Hematopoietic multipotent progenitor cell treated with erythropoietin and hydrocortisone succinate and interleukin-3 and kit ligand, for 8 days (in vitro differentiated cells): ENCODE data around the gene GPC5.
"Not testable (repeated sequence)": the region's sequence is repeated elsewhere in the genome, so short reads cannot be mapped to it uniquely, and the experiment has no call there.

Source experiments
- DNase-seq: peaks from one replicate; pipeline ENCODE4 v3.0.0-alpha.2; 2015

Gene GPC5

DNA sequence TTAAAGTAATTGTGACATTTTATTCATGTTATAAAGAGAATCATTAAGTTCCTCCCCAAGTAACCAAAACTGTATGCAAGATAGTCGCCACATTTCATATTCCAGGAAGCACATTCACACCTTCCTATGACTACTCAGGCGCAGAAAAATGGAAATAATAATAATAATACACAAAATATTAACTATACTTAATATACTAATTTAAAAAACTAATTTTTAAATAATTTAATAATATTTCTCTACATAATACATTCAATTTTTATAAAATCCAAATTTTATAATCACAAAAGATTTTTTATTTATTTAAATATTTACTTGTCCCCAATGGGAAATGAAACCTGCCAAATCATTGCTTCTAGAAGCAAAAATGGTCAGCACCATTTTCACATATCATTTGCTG lies 1030.8 kb downstream of the GPC5 start:
- no peak for DNase-seq

DNA sequence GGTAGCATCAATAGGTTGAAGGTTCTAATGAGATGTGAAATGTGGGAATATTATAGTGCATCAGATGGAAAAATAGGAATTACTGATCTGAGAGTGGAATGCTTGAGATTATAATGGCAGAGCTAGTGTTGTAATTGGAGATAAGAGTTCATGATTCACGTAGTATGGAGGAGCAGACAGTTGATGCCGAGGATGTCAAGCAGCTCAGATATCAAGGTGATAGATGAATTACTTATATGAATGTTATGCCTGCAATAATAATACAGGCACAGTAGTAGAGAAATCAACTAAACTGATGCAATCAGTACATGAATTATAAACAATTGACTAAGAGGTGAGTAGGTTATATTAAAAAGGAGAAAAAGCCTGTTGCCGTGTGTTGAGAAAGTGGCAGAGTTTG lies 1035.0 kb downstream of the GPC5 start:
- no peak for DNase-seq

DNA sequence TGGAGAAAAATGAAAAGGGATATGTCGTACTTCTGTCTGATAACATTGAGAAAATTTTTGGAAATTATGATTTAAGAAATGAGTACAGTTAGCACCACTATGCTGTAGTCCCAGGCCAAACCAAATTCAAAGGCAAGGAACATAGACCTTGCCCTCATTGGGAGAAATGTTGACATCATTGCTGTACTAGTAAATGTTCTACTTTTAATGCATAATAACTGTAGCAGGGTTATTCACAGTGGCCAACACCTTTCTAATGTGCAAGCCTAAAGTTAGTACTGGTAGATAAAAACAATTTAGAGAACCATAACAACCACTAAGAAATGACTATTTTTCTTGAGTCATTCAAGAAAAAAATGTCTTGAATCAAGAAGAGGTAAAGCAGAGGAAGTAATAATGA lies 1035.5 kb downstream of the GPC5 start:
- DNase-seq: no peak

DNA sequence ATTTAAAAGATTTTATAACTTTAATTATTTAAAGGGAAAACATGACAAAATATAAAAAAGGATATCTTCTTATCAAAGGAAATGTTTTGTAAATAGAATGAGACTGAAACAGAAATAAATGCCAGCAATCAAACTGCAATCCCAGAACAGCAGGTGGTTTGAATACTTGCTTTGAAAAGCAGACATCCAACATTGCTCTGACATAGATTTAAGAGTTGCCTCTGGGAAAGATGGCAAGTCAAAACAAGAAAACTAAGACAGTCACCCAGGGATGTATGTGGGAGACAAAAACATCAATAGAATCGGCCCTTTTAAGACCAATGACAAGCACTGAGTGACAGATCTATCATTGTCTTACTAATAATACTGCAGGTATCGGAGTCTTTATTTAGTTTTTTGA lies 1038.5 kb downstream of the GPC5 start:
- DNase-seq: no peak

DNA sequence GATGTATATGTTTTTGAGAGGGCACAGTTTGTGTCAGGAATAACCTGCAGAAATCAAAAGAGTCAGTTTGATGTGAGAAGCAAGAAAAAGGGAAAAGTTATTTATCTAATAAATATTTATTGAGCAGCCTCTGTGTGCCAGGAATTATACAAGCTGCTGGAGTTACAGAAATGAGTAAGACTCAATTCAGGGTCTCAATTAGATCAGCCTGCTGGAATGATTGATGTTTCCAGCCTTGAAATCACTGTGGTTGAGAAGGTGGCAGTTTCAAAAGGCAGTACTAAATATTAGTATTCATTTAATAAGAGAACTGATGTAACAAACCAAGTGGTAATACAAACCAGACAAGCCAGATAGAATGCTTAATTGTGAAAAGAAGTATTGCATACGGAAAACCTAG lies 1045.8 kb downstream of the GPC5 start:
- DNase-seq: no peak

DNA sequence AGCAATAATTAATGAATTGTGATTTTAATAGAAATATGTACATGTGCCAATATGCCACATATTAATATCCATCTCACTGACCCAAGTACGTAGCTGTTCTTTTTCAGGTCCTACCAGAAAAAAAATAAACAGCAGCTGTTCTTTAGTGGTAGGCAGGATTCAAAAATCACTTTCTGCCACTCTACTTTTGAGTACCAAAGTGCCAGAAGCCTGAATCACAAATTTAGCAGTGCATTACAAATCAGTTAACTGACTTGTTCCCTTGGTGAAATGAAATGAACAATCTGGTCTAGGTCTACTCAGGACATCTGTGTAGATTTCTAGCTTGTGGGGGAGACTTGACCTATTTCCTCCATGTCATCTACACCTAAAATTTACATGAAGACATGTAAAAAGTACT lies 1052.6 kb downstream of the GPC5 start:
- DNase-seq: no peak

DNA sequence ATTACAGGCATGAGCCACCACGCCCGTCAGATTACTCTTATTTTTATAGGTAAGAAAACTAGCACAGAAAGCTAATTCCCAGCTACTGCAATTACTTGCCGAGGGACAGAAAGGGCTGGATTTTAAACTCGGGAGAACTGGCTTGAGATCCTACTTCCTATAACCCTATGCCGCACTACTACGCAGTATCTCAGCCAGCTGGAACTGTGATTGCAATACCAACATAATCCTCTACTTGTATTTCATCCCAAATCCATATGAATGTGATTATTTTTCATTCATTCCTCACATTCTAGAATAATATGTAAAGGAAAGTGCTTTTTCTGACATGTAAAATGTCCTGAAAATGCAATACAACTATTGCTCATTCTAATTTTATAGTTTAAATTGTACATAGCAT lies 1054.4 kb downstream of the GPC5 start:
- no peak for DNase-seq

DNA sequence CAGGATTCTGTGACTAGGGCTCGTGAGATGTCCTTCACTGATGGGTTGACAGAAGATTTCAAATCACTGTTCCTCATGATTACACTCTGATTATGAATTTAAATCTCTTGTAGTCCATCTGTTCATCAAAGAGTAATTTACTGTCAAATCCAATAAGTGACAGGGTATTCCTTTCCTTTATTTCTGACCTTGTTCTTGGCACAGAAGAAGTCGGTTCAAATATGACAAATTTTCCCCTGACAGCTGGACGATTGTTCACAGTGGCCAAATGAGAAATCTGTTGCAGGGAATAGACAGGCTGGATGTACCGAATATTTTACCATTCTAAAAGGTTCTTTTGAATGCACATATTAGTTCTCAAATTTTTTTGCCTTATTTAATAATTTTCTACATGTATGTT lies 1060.9 kb downstream of the GPC5 start:
- no peak for DNase-seq

DNA sequence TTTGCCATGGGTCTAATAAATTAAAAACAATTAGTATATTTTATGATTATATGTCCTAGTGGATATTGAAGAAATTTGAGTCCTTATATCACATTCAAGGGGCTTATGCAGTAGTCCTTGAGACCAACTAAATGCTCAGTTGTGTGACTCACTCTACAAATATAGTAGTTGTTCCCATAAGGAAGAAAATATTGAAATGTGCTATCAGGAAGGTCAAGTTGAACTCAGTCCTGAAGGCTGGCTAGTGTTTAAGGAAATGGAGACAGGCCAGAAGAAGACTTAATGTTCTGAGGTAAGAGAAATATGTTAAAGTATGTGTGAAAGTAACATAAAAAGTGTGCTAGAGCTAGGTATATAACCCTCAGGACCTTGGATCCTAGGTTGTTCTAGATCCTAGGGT lies 1062.1 kb downstream of the GPC5 start:
- no peak for DNase-seq

DNA sequence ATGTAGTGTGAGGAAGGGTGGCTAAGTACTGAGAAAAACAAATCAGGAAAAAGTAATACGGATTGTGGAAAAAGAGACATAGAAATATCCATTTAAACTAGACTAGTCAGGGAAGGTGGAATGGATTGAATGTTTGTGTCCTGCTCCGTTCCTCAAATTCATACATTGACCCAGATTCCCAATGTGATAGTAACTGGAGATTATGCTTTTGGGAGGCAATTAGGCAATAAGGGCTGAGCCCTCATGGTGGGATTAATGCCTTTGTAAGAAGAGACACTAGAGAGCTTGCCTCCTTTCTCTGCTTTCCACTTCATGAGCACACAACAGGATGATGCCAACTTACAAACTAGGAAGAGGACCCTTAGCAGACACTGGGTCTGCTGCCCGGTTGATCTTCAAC lies 1063.0 kb downstream of the GPC5 start:
- DNase-seq: no peak

DNA sequence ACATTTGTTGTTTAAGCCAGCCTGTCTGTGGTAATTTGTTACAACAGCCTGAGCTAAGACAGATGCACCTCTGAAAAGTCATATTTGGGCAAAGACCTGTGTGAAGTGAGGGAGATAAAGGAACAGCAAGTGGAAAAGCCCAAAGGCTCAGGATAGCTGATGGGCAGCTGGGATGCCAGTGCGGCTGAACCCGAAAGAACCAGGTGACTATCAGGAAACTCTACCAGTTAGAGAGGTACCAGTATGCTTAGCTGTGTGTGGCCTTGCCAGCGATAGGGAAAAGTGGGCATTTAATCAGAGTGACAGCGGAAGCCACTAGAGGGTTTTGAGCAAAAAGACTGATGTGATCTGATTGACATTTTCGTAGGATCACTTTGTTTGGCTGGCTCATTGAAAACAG lies 1063.4 kb downstream of the GPC5 start:
- no peak for DNase-seq

DNA sequence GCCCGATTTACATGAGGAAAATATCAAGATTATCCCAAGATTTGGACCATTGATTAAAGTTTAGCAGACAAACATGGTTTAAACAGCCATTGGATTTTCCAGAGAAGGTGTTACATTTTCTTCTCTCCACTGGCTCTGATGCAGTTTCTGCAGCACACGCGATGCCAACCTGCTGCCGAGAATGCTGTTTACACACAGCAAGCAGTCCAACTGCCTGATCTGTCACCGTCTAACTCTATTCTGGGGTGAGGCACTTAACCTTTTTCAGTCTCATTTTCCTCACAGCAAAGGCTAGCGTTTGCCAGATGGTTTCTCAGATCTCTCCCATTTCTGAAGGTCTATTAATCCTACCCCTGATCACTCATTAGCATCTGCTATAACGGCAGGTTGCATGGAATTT lies 1064.7 kb downstream of the GPC5 start:
- DNase-seq: no peak

DNA sequence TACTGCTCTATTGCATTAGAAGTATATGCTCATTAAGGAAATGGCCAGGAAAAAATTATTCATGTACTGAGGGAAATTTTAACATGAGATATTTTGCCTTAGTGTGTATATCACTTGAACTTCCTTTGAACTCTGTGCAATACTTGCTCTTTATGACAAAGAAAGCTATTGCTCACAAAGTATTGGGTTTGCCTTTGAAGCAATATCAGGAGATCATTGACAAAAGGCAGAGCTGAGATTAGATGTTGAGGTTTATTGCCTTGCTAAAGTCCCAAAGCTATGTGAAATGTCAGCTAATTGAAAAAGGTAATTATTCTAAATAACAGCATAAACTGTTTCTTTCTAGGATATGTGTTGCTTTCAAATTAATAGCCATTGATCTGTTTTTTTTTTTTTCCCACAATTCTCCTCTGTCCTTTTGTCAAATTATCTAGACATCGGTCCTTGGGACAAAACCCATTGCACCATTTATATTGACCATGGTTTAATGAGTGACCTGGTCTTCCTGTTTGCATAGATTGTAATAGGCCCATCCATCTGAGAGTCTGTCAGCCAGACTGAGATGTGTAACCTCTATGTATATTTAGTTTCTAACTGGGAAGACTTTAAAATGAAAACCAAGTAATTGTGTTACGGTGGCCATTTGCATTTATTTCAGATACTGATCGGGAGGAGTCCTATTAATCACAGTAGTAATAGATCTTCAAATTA lies 1075.5 kb downstream of the GPC5 start:
- no peak for DNase-seq

DNA sequence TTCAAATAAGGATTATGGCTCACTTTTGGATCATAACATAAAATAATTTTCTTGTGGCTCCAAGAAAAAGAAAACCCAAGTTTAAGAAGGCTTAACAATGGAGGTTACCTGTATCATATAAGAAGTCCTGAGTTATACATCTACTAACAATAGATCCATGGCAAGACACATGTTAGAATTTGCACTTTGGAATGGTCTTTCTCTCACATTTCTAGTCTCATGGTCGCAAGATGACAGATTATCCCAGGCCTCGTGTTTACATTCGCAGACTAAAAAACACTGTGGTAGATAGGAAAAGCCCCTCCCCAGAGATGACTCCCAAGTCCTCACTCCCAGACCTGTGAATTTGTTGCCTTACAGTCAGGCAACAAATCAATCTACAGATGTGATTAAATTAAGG lies 1082.0 kb downstream of the GPC5 start:
- DNase-seq: no peak

DNA sequence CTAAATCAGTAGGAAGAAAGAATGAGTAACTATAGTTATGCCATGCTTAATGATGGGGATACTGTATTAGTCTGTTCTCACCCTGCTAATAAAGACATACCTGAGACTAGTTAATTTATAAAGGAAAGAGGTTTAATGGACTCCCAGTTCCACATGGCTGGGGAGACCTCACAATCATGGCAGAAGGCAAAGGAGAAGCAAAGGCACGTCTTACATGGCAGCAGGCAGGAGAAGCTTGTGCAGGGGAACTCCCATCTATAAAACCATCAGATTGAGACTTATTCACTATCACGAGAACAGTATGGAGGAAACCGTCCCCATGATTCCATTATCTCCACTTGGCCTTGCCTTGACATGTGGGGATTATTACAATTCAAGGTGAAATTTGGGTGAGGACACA lies 1084.4 kb downstream of the GPC5 start:
- not testable (repeated sequence) for DNase-seq

DNA sequence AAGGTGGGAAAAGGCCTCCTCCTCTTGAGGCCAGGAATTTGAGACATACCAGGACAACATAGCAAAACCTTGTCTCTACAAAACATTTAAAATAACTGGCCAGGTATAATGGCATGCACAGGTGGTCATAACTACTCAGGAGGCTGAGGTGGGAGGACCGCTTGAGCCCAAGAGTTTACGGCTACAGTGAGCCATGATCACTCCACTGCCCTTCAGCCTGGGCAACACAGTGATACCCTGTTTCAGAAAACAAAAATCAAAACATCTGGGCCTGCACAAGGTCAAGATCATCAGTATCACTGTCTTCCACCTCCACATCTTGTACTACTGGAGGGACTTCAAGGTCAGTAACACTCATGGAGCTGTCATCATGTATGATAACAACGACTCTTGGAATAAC lies 1085.5 kb downstream of the GPC5 start:
- no peak for DNase-seq

DNA sequence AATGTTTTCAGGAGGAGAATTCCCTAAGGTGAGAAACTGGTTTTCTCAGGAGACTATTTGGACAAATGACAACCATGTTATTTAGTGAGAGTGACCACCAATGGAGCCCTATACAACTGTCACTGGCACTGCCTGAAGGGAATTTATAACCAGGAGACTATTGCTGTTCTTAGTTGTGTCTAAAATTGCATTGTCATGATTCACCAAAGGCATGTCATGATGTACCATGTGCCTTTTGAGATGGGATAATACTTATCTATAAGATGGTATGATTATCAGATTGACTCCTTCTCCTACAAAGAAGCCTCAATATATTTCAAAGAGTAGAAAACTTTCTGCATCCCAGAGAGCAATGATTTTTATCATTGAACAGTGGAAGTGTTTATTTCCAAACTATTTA lies 1088.8 kb downstream of the GPC5 start:
- DNase-seq: no peak

DNA sequence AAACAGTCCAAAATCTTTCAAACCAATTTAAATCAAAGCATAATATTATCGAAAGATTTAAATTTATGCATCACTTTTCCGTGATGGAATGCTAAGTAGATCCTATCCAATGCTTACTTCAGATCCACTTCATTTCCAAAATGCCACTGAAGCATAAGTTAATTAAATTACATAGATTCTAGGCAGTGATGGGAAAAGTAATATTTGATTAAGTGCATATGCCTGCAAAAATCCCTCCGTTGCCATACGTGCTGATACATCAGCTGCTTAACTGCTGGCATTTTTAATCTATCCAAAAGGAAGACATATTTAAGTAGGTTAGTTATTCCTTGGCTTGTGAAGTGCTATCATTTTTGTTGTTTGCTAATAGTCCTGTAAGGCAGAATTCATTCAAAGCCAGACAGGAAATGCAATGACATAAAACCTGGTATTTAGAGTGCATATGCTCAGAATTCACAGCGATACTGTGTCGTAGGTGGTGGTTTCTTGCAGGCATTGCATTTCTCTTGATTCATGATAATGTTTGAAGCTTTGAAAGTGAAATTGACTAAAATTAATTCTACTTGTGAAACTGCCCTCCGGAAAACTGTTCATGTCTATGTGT lies 1089.9 kb downstream of the GPC5 start:
- DNase-seq: no peak

DNA sequence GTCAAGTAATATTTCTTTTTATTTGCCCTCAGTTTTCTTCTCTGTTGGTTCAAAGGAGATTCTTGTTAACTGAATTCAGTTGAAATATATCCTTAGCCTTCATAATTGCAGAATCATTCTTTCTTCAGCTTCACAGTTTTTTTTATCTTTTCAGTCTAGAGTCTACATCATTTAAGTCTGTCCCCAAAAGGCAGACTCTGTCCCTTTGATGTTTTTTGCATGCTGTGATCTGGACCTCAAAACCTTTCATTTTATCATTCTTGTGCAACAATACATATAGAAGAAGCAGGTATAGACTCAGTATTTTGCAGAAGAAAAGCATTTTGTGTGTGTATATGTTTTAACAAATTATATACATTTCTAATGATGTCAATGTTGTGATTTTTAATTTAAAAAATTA lies 1093.4 kb downstream of the GPC5 start:
- no peak for DNase-seq

DNA sequence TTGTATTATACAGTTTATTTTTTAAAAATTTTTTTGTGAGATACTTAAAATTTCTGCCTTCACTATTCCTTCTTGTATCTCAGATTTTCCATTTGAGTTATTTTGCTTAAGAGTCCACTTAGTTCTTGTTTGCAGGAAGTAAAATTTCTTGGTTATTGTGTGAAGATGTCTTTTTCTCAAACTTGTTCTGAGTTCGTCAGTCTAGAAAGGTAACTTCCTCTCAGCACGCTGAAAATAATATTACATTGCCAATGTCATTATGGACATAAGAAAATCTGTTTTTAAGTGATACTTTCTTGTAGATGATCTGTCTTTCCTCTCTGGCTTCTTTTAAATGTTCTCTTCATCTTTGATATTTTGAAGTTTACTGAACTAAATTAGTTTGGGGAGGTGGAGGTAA lies 1096.5 kb downstream of the GPC5 start:
- no peak for DNase-seq

DNA sequence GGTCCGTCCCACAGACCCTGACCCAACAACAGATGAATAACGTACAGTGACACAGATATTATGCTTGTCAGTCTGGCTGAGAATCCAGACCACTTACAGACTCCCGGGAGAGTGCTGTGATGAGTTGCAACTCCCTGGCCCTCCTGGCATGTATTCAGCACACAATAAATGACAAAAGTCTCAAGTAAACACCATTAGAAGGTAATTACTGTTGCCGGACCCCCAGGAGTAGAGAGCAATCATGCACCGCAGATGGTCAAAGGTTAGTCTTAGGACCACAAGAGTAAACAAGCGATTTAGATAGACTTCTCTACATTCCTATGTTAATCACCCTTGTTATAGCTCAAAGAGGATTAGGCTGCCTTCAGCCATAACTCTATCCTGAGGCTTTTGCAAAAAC lies 1101.8 kb downstream of the GPC5 start:
- DNase-seq: no peak

DNA sequence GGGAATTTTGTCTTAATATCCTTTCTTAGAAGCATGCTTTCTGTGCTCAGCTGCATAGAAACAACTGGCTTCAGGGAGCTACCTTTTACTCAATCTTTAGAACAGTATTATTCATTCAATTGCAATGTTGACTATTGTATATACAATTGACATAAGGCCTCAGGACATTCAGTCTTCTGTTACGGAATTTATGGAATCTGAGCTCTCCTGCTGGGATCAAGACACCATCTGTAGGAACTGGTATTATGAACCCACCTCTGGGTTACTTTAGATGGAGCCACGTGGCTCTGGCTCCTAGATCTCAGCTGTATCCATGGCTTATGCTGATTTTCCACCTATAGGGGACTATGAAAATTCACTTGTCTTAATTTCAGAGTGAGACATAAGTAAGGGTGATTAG lies 1112.0 kb downstream of the GPC5 start:
- no peak for DNase-seq

DNA sequence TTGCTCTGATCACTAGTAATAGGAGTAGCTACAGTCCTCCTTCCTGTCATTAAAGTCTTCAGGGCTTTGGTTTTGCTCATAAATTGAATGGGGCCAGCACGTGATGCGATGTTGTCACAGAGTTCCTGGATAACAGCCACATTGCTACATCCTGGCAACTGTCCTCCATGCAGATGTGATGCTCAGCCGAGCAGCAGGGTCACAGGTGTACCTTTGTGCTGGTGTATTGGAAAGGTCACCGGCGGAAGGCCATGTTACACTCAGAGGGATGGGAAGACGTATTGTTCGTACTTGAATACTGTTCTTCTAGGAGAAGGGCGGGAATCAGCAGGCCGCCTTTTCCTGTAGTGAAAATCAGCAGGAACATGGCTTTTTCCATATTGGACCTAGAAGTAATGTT lies 1114.4 kb downstream of the GPC5 start:
- DNase-seq: no peak

DNA sequence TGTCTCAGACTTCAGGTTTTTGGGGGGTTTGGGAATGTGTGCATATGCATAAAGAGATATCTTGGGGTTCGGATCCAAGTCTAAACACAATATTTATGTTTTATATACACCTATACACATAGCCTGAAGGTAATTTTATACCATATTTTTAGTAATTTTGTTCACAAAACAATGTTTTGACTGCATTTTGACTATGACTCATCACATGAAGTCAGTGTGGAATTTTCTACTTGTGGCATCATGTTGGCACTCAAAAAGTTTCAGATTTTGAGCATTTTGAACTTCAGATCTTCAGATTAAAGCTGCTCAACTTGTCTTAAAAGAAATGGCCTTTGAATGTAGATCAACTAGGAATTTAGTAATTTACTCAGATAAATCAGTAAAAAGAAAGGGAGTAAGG lies 1115.3 kb downstream of the GPC5 start:
- no peak for DNase-seq

DNA sequence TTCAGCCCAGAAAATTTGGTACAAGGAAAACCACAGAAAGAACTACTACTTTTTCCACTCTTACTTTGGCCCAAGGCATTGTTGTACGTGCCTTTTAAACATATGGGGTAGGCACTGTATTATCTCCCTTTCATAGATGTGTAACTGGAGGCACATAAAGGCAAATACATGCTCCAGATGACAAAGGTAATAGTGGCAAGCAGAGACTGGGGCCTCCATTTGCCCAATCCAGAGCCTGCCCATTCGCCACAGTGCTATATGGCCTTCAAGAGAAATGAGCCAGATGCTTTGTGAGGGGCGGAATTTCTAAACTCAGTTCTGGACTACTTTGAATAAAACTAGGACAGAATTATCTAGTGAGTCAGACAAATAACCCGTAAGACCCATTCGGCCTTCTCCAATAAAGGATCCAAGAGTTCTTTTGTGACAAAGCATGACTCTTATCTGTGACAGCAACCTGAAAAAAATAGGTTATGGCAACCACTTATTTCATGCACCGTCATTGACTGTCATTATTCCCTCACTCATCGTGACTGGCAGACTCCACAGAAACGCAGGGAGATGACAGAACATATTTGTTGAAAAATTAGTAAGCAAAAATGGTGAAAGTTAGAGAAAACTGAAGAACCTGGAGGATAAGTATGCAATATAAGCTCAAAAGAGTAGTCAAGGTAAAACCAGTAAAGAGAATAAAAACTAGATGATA lies 1116.2 kb downstream of the GPC5 start:
- DNase-seq: no peak
